Endometrial microvascular endothelial cells (primary cell): Measurements from ENCODE around the gene FASTK. TPM values are rescaled to one million over a fixed set of nuclear protein-coding genes. Genes with fewer than 3 reads are reported as not detected.
"Not testable (repeated sequence)": the region's sequence is repeated elsewhere in the genome, so short reads cannot be mapped to it uniquely, and the experiment has no call there.

ENCODE experiments used
- in situ Hi-C: cut with HindIII; loops from 2 replicates; pipeline ENCODE4 v1.10.0; 2017; ENCODE audit warnings: low sequenced_read_pairs, low pct_unique_long_range_greater_than_20kb; ENCODE audit errors: inconsistent ontology term
- total RNA-seq: library from RNA; depleted of rRNA; stranded (reverse); fragments of >200 nt; gene quantifications from one replicate; pipeline ENCODE4 v1.2.3, GENCODE V29; 2015; ENCODE audit errors: inconsistent ontology term

The FASTK gene
- total RNA-seq, 1 donor from 2014 or later = 95.0 TPM

GRCh38 chr7:151039850-151040548 lies 40.6 kb downstream of the FASTK start:
- in situ Hi-C loops = no loop called here

- in situ Hi-C loops = no loop called here
Measured at GRCh38 chr7:151038951-151039849, 41.4 kb downstream of the FASTK start.

GRCh38 chr7:151035902-151036301 lies 44.7 kb downstream of the FASTK start:
- in situ Hi-C loops = no loop called here

GRCh38 chr7:151035026-151035717 lies 45.4 kb downstream of the FASTK start:
- in situ Hi-C loops = no loop called here

- in situ Hi-C loops = no loop called here
Measured at GRCh38 chr7:151034312-151035025, 46.1 kb downstream of the FASTK start.

- in situ Hi-C loops = no loop called here
Measured at GRCh38 chr7:151033864-151034249, 46.8 kb downstream of the FASTK start.

GRCh38 chr7:151032936-151033863 lies 47.4 kb downstream of the FASTK start:
- in situ Hi-C loops = no loop called here

- in situ Hi-C loops = no loop called here
Measured at GRCh38 chr7:151031011-151031410, 49.6 kb downstream of the FASTK start.

GRCh38 chr7:151028948-151029501 lies 51.6 kb downstream of the FASTK start:
- in situ Hi-C loops = no loop called here

GRCh38 chr7:151028131-151028947 lies 52.3 kb downstream of the FASTK start, which contains the start of gene ABCB8:
Gene ABCB8, plus strand, starts transcription at chr7:151028450. Its CDS starts 66 bp downstream, at chr7:151028516.
- in situ Hi-C loops = no loop called here

GRCh38 chr7:151027728-151028130 lies 52.9 kb downstream of the FASTK start:
- in situ Hi-C loops = not testable (repeated sequence)

GRCh38 chr7:151026771-151027727 lies 53.6 kb downstream of the FASTK start:
- in situ Hi-C loops = not testable (repeated sequence)
